ENCODE results near the gene FAM76B.
"Not testable (repeated sequence)": the region's sequence is repeated elsewhere in the genome, so short reads cannot be mapped to it uniquely, and the experiment has no call there.

The FAM76B gene

GRCh38 chr11:95831198-95831883 lies 41.8 kb upstream of the FAM76B start:
- TF ChIP-seq CTCF (IDR thresholded peaks at IDR 0.05; ENCODE audit: low read depth, low read length) (no peak), MYC (IDR thresholded peaks at IDR 0.05; ENCODE audit: low read depth, low read length) (no peak)
- H3K4me3 ChIP-seq (ENCODE audit: low read depth, low read length), result no peak overlapping the region
- no peak for DNase-seq (ENCODE audit: low read depth)

- no peak for DNase-seq (ENCODE audit: low read depth)
- no peak for TF ChIP-seq MAX (IDR thresholded peaks at IDR 0.05; ENCODE audit: low read depth, low read length)
- TF ChIP-seq CTCF (IDR thresholded peaks at IDR 0.05; ENCODE audit: low read depth, low read length), result no peak
- TF ChIP-seq POLR2A (IDR thresholded peaks at IDR 0.05; ENCODE audit: extremely low read depth, insufficient read length), result no peak
- TF ChIP-seq MYC (IDR thresholded peaks at IDR 0.05; ENCODE audit: low read depth, low read length), result no peak
- no peak overlapping the region for H3K4me3 ChIP-seq (ENCODE audit: low read depth, low read length)
Observed at GRCh38 chr11:95829580-95830259, 40.1 kb upstream of the FAM76B start.

- DNase-seq (ENCODE audit: low read depth), result peak; percentile 78
- TF ChIP-seq POLR2A (IDR thresholded peaks at IDR 0.05; ENCODE audit: extremely low read depth, insufficient read length) (no peak), CTCF (IDR thresholded peaks at IDR 0.05; ENCODE audit: low read depth, low read length) (no peak), MAX (IDR thresholded peaks at IDR 0.05; ENCODE audit: low read depth, low read length) (no peak; the same call in 1 of the 2 replicates), MYC (IDR thresholded peaks at IDR 0.05; ENCODE audit: low read depth, low read length) (no peak)
- H3K4me3 ChIP-seq (ENCODE audit: low read depth, low read length), result no peak overlapping the region
Observed at GRCh38 chr11:95827696-95828095, 38.1 kb upstream of the FAM76B start.

GRCh38 chr11:95821640-95822039 lies 32.1 kb upstream of the FAM76B start:
- H3K4me3 ChIP-seq (ENCODE audit: low read depth, low read length), result no peak overlapping the region
- DNase-seq (ENCODE audit: low read depth), result no peak
- TF ChIP-seq POLR2A (IDR thresholded peaks at IDR 0.05; ENCODE audit: extremely low read depth, insufficient read length), result no peak
- TF ChIP-seq MYC (IDR thresholded peaks at IDR 0.05; ENCODE audit: low read depth, low read length), result no peak
- no peak for TF ChIP-seq CTCF (IDR thresholded peaks at IDR 0.05; ENCODE audit: low read depth, low read length)
- no peak for TF ChIP-seq MAX (IDR thresholded peaks at IDR 0.05; ENCODE audit: low read depth, low read length)

GRCh38 chr11:95816037-95816436 lies 26.5 kb upstream of the FAM76B start:
- TF ChIP-seq POLR2A (IDR thresholded peaks at IDR 0.05; ENCODE audit: extremely low read depth, insufficient read length) (no peak), CTCF (IDR thresholded peaks at IDR 0.05; ENCODE audit: low read depth, low read length) (no peak), MYC (IDR thresholded peaks at IDR 0.05; ENCODE audit: low read depth, low read length) (no peak), MAX (IDR thresholded peaks at IDR 0.05; ENCODE audit: low read depth, low read length) (no peak)
- no peak overlapping the region for H3K4me3 ChIP-seq (ENCODE audit: low read depth, low read length)
- no peak for DNase-seq (ENCODE audit: low read depth)

GRCh38 chr11:95811052-95811451 lies 21.5 kb upstream of the FAM76B start:
- not testable (repeated sequence) for DNase-seq (ENCODE audit: low read depth); H3K4me3 ChIP-seq (ENCODE audit: low read depth, low read length)

GRCh38 chr11:95806464-95806863 lies 16.9 kb upstream of the FAM76B start:
- H3K4me3 ChIP-seq (ENCODE audit: low read depth, low read length); DNase-seq (ENCODE audit: low read depth): not testable (repeated sequence)
